ENCODE measurements around the gene SEC62. TPM values are rescaled to one million over a fixed set of nuclear protein-coding genes. Genes with fewer than 3 reads are reported as not detected.
A peak's percentile ranks its signal among the peaks of the same experiment; 100 is the strongest.

The SEC62 gene
- total RNA-seq, 1 donor, result 31.5 TPM

GRCh38 chr3:169940470-169941181 lies 26.0 kb upstream of the SEC62 start:
- Histone ChIP-seq H2AFZ (ENCODE audit: low read length) (no peak overlapping the region), H3K79me2 (ENCODE audit: insufficient read depth, low read length) (no peaks in the 10 kb centered on the region), H3K4me3 (ENCODE audit: insufficient read depth, low read length) (no peak overlapping the region), H3K9me3 (ENCODE audit: low read depth, low read length) (no peaks in the 10 kb centered on the region), H3K4me1 (ENCODE audit: insufficient read depth, low read length) (no peaks in the 10 kb centered on the region), H3K4me2 (ENCODE audit: insufficient read depth, low read length) (no peak overlapping the region), H3K27me3 (ENCODE audit: insufficient read depth, low read length) (peaks cover 3% of the 10 kb centered on the region), H3K27ac (ENCODE audit: low read depth, low read length) (no peak overlapping the region), H4K20me1 (ENCODE audit: insufficient read depth, low read length) (no peaks in the 10 kb centered on the region), H3K36me3 (ENCODE audit: insufficient read depth, low read length) (no peaks in the 10 kb centered on the region)
- DNase-seq (ENCODE audit: insufficient read length, low spot score, missing footprints), result peak; percentile 6
- no peak for TF ChIP-seq CTCF (IDR thresholded peaks at IDR 0.05; ENCODE audit: extremely low read depth, low read depth, low read length)

GRCh38 chr3:169945313-169945712 lies 21.3 kb upstream of the SEC62 start:
- no peaks in the 10 kb centered on the region for H3K36me3 ChIP-seq (ENCODE audit: insufficient read depth, low read length)
- no peaks in the 10 kb centered on the region for H4K20me1 ChIP-seq (ENCODE audit: insufficient read depth, low read length)
- no peaks in the 10 kb centered on the region for H3K9me3 ChIP-seq (ENCODE audit: low read depth, low read length)
- peaks cover 7% of the 10 kb centered on the region for H3K27me3 ChIP-seq (ENCODE audit: insufficient read depth, low read length)
- H3K4me2 ChIP-seq (ENCODE audit: insufficient read depth, low read length), result no peak overlapping the region
- no peak overlapping the region for H3K4me3 ChIP-seq (ENCODE audit: insufficient read depth, low read length)
- no peak for TF ChIP-seq CTCF (IDR thresholded peaks at IDR 0.05; ENCODE audit: extremely low read depth, low read depth, low read length)
- H2AFZ ChIP-seq (ENCODE audit: low read length), result no peak overlapping the region
- no peak overlapping the region for H3K27ac ChIP-seq (ENCODE audit: low read depth, low read length)
- peak; percentile 56 for DNase-seq (ENCODE audit: insufficient read length, low spot score, missing footprints)
- no peaks in the 10 kb centered on the region for H3K79me2 ChIP-seq (ENCODE audit: insufficient read depth, low read length)
- no peaks in the 10 kb centered on the region for H3K4me1 ChIP-seq (ENCODE audit: insufficient read depth, low read length)

GRCh38 chr3:169946336-169946735 lies 20.3 kb upstream of the SEC62 start:
- Histone ChIP-seq H3K27me3 (ENCODE audit: insufficient read depth, low read length) (peaks cover 7% of the 10 kb centered on the region), H3K9me3 (ENCODE audit: low read depth, low read length) (no peaks in the 10 kb centered on the region), H3K4me3 (ENCODE audit: insufficient read depth, low read length) (no peak overlapping the region), H4K20me1 (ENCODE audit: insufficient read depth, low read length) (no peaks in the 10 kb centered on the region), H2AFZ (ENCODE audit: low read length) (no peak overlapping the region), H3K36me3 (ENCODE audit: insufficient read depth, low read length) (no peaks in the 10 kb centered on the region), H3K79me2 (ENCODE audit: insufficient read depth, low read length) (no peaks in the 10 kb centered on the region), H3K4me1 (ENCODE audit: insufficient read depth, low read length) (no peaks in the 10 kb centered on the region), H3K4me2 (ENCODE audit: insufficient read depth, low read length) (no peak overlapping the region), H3K27ac (ENCODE audit: low read depth, low read length) (no peak overlapping the region)
- no peak for DNase-seq (ENCODE audit: insufficient read length, low spot score, missing footprints)
- no peak for TF ChIP-seq CTCF (IDR thresholded peaks at IDR 0.05; ENCODE audit: extremely low read depth, low read depth, low read length)

GRCh38 chr3:169948559-169949448 lies 17.8 kb upstream of the SEC62 start:
- H3K4me3 ChIP-seq (ENCODE audit: insufficient read depth, low read length), result no peak overlapping the region
- H3K27ac ChIP-seq (ENCODE audit: low read depth, low read length), result no peak overlapping the region
- H3K4me2 ChIP-seq (ENCODE audit: insufficient read depth, low read length), result no peak overlapping the region
- no peaks in the 10 kb centered on the region for H3K36me3 ChIP-seq (ENCODE audit: insufficient read depth, low read length)
- no peaks in the 10 kb centered on the region for H3K79me2 ChIP-seq (ENCODE audit: insufficient read depth, low read length)
- no peak for TF ChIP-seq CTCF (IDR thresholded peaks at IDR 0.05; ENCODE audit: extremely low read depth, low read depth, low read length)
- H3K27me3 ChIP-seq (ENCODE audit: insufficient read depth, low read length), result peaks cover 5% of the 10 kb centered on the region
- H3K4me1 ChIP-seq (ENCODE audit: insufficient read depth, low read length), result no peaks in the 10 kb centered on the region
- no peaks in the 10 kb centered on the region for H3K9me3 ChIP-seq (ENCODE audit: low read depth, low read length)
- no peaks in the 10 kb centered on the region for H4K20me1 ChIP-seq (ENCODE audit: insufficient read depth, low read length)
- DNase-seq (ENCODE audit: insufficient read length, low spot score, missing footprints), result peak; percentile 10
- no peak overlapping the region for H2AFZ ChIP-seq (ENCODE audit: low read length)

All from osteoblast (primary cell).